MM.1S (cell line): ENCODE results near the gene MUC5B.

Experiments used
- CTCF ChIP-seq: fragments of 300-600 bp; sonication (generic); IDR thresholded peaks from 2 replicates; pipeline ENCODE4 v1.5.1; 2016; ENCODE audit warnings: antibody characterized with exemption, low read length, mixed read lengths
- EZH2 ChIP-seq: fragments of 300-600 bp; sonication (generic); optimal IDR thresholded peaks from 2 replicates; pipeline ENCODE3; 2017; ENCODE audit warnings: low read depth, mild to moderate bottlenecking, antibody characterized with exemption, low read length, mixed read lengths
- EZH2phosphoT487 ChIP-seq: fragments of 300-600 bp; sonication (generic); IDR thresholded peaks from 2 replicates; pipeline ENCODE4 v1.6.1; 2018; ENCODE audit warnings: antibody characterized with exemption, low read length

GRCh38 chr11:1204381-1205101, 18.3 kb upstream of the MUC5B start:
- TF ChIP-seq CTCF (no peak), EZH2 (no peak), EZH2phosphoT487 (no peak)
